Esophagus muscularis mucosa (tissue), 4 donors: ENCODE measurements around the gene SERPINE2. TPM values are rescaled to one million over a fixed set of nuclear protein-coding genes. Genes with fewer than 3 reads are reported as not detected.

Source experiments
- DNase-seq: peaks from one replicate; pipeline ENCODE4 v3.0.0-alpha.2; 2017; ENCODE audit errors: extremely low spot score
- H3K27ac ChIP-seq, 4 donors: fragments of 200-600 bp; sonication (generic); replicated peaks in 1 of 4; 1 replicate in 3 of 4; 2 replicates in 1 of 4; pipeline ENCODE4 v1.5.1; 2016 to 2019; ENCODE audit warnings: mild to moderate bottlenecking in 1 of 4
- H3K27me3 ChIP-seq, 4 donors: fragments of 200-600 bp; sonication (generic); one replicate each; pipeline versions ENCODE4 v1.5.1 to v1.6.0; 2016 to 2019
- H3K36me3 ChIP-seq, 4 donors: fragments of 200-600 bp; sonication (generic); one replicate each; pipeline ENCODE4 v1.5.1; 2016 to 2019
- H3K4me1 ChIP-seq, 4 donors: fragments of 200-600 bp; sonication (generic); one replicate each; pipeline ENCODE4 v1.5.1; 2016 to 2019
- H3K4me3 ChIP-seq, 4 donors: fragments of 200-600 bp; sonication (generic); 1 replicate in 2 of 4; 2 replicates in 2 of 4; pipeline ENCODE4 v1.5.1; 2016 to 2019; ENCODE audit warnings: mild to moderate bottlenecking in 4 of 4, moderate library complexity in 1 of 4
- H3K9me3 ChIP-seq, 4 donors: fragments of 200-600 bp; sonication (generic); 1 replicate in 3 of 4; 2 replicates in 1 of 4; pipeline ENCODE4 v1.5.1; 2016 to 2019
- CTCF ChIP-seq, 3 experiments: fragments of 200-600 bp in 2 of 3; fragments of 450-650 bp in 1 of 3; sonication (generic) in 2 of 3; IDR thresholded peaks; one replicate each; pipeline ENCODE4 v1.5.1; 2017 to 2019; ENCODE audit warnings: antibody characterized with exemption in 3 of 3, mild to moderate bottlenecking in 2 of 3, moderate library complexity in 1 of 3
- EP300 ChIP-seq: sonication (generic); formaldehyde crosslinking; IDR thresholded peaks from one replicate; pipeline ENCODE4 v1.6.1; 2017; ENCODE audit warnings: antibody characterized with exemption
- POLR2A ChIP-seq: fragments of 450-650 bp; IDR thresholded peaks from one replicate; pipeline ENCODE4 v1.6.1; 2017; ENCODE audit warnings: antibody characterized with exemption, moderate library complexity, mild to moderate bottlenecking, low read depth
- POLR2AphosphoS5 ChIP-seq, 2 donors: sonication (generic); formaldehyde crosslinking; IDR thresholded peaks; one replicate each; pipeline ENCODE4 v1.6.1; 2017; ENCODE audit warnings: antibody characterized with exemption in 2 of 2
- WGBS: methylation state at CpG from one replicate; pipeline ENCODE4 v1.1.5; 2018; 5-methylcytosine and 5-hydroxymethylcytosine counted together
- intact Hi-C: fragments of 100-400 bp; cut with DNase I; formaldehyde crosslinking; loops from one replicate; pipeline ENCODE4 v1.15.1; 2023
- total RNA-seq, 4 donors: library from RNA; depleted of rRNA; stranded (reverse); fragments of >200 nt; gene quantifications; one replicate each; pipeline versions ENCODE4 v1.1.0 to v1.2.1, GENCODE V29; 2016

The SERPINE2 gene
- total RNA-seq, 4 donors from 2014 or later: 20.4 to 126 (median 42.1) TPM

GRCh38 chr2:223976635-223977226 lies 62.4 kb downstream of the SERPINE2 start:
- Histone ChIP-seq H3K27me3 (no peaks in the 10 kb centered on the region), H3K4me3 (no peak overlapping the region), H3K4me1 (no peaks in the 10 kb centered on the region), H3K27ac (no peak overlapping the region), H3K36me3 (no peaks in the 10 kb centered on the region), H3K9me3 (no peaks in the 10 kb centered on the region)
- intact Hi-C loops: no loop called here
- WGBS: 56% methylated on average over 3 of the region's 3 CpGs
- no peak for DNase-seq
- TF ChIP-seq CTCF (IDR thresholded peaks at IDR 0.05): no peak
- no peak for TF ChIP-seq POLR2AphosphoS5 (IDR thresholded peaks at IDR 0.05)

- Histone ChIP-seq H3K36me3 (peaks cover 0 to 7% (median under 1%) of the 10 kb centered on the region in 4 donors), H3K27me3 (no peaks in the 10 kb centered on the region), H3K27ac (no peak overlapping the region), H3K4me3 (no peak overlapping the region), H3K4me1 (peaks cover 0 to 5% (median 2%) of the 10 kb centered on the region in 4 donors), H3K9me3 (no peaks in the 10 kb centered on the region)
- DNase-seq: no peak
- WGBS: 96% methylated on average over 3 of the region's 3 CpGs
- intact Hi-C loops: no loop called here
- TF ChIP-seq EP300 (no peak), POLR2AphosphoS5 (IDR thresholded peaks at IDR 0.05) (no peak), CTCF (IDR thresholded peaks at IDR 0.05) (no peak), POLR2A (no peak)
Measured at GRCh38 chr2:223973606-223974005, 65.5 kb downstream of the SERPINE2 start.

- TF ChIP-seq CTCF (IDR thresholded peaks at IDR 0.05) (no peak), POLR2A (no peak), POLR2AphosphoS5 (IDR thresholded peaks at IDR 0.05) (no peak), EP300 (no peak)
- Histone ChIP-seq H3K27me3 (no peaks in the 10 kb centered on the region), H3K27ac (no peak overlapping the region), H3K4me3 (no peak overlapping the region), H3K4me1 (peaks cover 0 to 5% (median 2%) of the 10 kb centered on the region in 4 donors), H3K36me3 (peaks cover 0 to 16% (median 8%) of the 10 kb centered on the region in 4 donors), H3K9me3 (no peaks in the 10 kb centered on the region)
- 88% methylated on average over 7 of the region's 7 CpGs for WGBS
- intact Hi-C loops: no loop called here
- DNase-seq: no peak
Measured at GRCh38 chr2:223972656-223973102, 66.4 kb downstream of the SERPINE2 start.

GRCh38 chr2:223971731-223972130 lies 67.4 kb downstream of the SERPINE2 start:
- no peak for TF ChIP-seq POLR2A
- no peak for TF ChIP-seq CTCF (IDR thresholded peaks at IDR 0.05)
- TF ChIP-seq POLR2AphosphoS5 (IDR thresholded peaks at IDR 0.05): no peak
- no peak for TF ChIP-seq EP300
- WGBS: 88% methylated on average over 5 of the region's 5 CpGs
- intact Hi-C loops: loop anchor here (2.0 kb wide), 1 partner anchor 313 kb away; no protein-coding TSS in a partner anchor

More at GRCh38 chr2:223971731-223972130, 67.4 kb downstream of the SERPINE2 start:
- H3K27me3 ChIP-seq: no peaks in the 10 kb centered on the region
- peaks cover 0 to 5% (median 2%) of the 10 kb centered on the region in 4 donors for H3K4me1 ChIP-seq
- no peak for DNase-seq
- H3K4me3 ChIP-seq: no peak overlapping the region
- H3K36me3 ChIP-seq: peaks cover 0 to 26% (median 16%) of the 10 kb centered on the region in 4 donors
- no peak overlapping the region for H3K27ac ChIP-seq
- no peaks in the 10 kb centered on the region for H3K9me3 ChIP-seq
